HL-60 (cell line): Measurements from ENCODE around the gene NEK7.

ENCODE experiments used
- CTCF ChIP-seq: IDR thresholded peaks from one replicate; pipeline ENCODE4 v1.5.1; 2011; ENCODE audit warnings: low read length, control low read depth, inconsistent platforms; ENCODE audit not compliant: insufficient read depth
- GABPA ChIP-seq: IDR thresholded peaks from 2 replicates; pipeline ENCODE4 v1.6.1; 2012; ENCODE audit warnings: low read depth
- POLR2AphosphoS5 ChIP-seq: IDR thresholded peaks from 2 replicates; pipeline ENCODE4 v1.6.1; 2012; ENCODE audit warnings: low read depth
- TF ChIP-seq, protein P1 (sequence below): IDR thresholded peaks from 2 replicates; pipeline ENCODE4 v1.6.1; 2012; ENCODE audit warnings: low read depth; ENCODE audit not compliant: insufficient replicate concordance

GRCh38 chr1:198135366-198135765 is 21.4 kb upstream of the NEK7 start:
- TF ChIP-seq POLR2AphosphoS5 (no peak), CTCF (no peak), GABPA (no peak)
- TF ChIP-seq, protein P1, sequence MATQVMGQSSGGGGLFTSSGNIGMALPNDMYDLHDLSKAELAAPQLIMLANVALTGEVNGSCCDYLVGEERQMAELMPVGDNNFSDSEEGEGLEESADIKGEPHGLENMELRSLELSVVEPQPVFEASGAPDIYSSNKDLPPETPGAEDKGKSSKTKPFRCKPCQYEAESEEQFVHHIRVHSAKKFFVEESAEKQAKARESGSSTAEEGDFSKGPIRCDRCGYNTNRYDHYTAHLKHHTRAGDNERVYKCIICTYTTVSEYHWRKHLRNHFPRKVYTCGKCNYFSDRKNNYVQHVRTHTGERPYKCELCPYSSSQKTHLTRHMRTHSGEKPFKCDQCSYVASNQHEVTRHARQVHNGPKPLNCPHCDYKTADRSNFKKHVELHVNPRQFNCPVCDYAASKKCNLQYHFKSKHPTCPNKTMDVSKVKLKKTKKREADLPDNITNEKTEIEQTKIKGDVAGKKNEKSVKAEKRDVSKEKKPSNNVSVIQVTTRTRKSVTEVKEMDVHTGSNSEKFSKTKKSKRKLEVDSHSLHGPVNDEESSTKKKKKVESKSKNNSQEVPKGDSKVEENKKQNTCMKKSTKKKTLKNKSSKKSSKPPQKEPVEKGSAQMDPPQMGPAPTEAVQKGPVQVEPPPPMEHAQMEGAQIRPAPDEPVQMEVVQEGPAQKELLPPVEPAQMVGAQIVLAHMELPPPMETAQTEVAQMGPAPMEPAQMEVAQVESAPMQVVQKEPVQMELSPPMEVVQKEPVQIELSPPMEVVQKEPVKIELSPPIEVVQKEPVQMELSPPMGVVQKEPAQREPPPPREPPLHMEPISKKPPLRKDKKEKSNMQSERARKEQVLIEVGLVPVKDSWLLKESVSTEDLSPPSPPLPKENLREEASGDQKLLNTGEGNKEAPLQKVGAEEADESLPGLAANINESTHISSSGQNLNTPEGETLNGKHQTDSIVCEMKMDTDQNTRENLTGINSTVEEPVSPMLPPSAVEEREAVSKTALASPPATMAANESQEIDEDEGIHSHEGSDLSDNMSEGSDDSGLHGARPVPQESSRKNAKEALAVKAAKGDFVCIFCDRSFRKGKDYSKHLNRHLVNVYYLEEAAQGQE = no peak
